ENCODE measurements around the gene RNF223.
"Not testable (repeated sequence)": the region's sequence is repeated elsewhere in the genome, so short reads cannot be mapped to it uniquely, and the experiment has no call there.

RNF223 gene

DNA sequence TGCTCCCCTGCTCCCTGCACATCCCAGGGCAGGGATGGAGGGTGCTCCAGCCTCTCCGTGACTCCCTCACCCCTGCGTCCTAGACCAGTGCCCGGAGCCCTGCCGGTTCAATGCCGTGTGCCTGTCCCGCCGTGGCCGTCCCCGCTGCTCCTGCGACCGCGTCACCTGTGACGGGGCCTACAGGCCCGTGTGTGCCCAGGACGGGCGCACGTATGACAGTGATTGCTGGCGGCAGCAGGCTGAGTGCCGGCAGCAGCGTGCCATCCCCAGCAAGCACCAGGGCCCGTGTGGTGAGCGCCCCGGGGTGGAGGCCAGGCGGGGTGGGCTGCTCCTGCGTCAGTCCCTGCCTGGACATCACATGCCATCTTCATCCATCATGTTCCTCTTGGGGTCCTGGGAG, 32.2 kb downstream of the RNF223 start:
- no peak for DNase-seq

DNA sequence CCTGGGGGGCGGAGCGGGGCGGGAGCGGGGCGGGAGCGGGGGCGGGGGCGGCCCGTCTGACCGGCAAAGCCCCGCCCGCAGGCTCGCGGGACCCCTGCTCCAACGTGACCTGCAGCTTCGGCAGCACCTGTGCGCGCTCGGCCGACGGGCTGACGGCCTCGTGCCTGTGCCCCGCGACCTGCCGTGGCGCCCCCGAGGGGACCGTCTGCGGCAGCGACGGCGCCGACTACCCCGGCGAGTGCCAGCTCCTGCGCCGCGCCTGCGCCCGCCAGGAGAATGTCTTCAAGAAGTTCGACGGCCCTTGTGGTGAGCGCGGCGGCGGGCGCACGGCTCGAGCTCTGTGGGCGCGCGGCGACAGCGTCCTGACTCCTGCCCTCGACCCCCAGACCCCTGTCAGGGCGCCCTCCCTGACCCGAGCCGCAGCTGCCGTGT, 33.0 kb downstream of the RNF223 start:
- DNase-seq = no peak

DNA sequence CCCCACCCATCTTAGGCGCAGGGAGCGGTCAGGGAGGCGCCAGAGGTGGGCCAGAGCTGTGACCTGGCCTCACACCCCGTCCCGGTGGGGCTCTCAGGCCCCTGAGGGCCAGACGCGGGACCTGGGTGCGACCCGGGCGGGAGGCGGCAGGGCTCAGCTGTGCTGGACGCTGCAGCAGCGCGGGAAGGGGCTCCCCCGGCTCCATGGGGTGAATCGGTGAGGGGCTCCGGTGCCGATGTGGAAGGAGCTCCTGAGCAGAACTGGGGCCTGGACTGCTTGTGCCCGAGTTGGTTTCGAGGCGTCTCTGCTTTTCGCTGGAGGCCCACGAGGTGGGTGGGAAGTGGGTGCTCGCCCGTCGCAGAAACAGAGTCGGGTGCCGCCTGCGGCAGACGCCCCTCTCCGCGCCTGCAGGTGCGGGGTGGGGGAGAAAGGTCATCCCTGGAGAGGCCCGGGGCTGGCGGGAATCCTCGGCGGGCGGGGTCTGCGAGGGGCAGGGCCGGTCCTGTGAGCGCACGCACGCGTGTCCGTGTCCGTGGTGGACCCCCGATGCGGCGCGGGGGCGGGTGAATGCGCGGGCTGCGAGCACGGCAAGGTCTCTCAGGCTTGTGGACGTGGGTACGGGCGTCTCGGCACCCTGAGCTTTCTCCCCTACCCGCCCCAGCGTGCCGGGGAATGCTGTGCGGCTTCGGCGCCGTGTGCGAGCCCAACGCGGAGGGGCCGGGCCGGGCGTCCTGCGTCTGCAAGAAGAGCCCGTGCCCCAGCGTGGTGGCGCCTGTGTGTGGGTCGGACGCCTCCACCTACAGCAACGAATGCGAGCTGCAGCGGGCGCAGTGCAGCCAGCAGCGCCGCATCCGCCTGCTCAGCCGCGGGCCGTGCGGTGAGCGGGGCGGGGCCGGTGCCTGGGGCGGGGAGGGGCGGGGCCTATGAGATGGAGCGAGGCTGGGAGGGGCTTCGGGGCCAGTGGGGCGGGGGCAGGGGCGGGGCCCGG, 33.8 kb downstream of the RNF223 start:
- no peak for DNase-seq

DNA sequence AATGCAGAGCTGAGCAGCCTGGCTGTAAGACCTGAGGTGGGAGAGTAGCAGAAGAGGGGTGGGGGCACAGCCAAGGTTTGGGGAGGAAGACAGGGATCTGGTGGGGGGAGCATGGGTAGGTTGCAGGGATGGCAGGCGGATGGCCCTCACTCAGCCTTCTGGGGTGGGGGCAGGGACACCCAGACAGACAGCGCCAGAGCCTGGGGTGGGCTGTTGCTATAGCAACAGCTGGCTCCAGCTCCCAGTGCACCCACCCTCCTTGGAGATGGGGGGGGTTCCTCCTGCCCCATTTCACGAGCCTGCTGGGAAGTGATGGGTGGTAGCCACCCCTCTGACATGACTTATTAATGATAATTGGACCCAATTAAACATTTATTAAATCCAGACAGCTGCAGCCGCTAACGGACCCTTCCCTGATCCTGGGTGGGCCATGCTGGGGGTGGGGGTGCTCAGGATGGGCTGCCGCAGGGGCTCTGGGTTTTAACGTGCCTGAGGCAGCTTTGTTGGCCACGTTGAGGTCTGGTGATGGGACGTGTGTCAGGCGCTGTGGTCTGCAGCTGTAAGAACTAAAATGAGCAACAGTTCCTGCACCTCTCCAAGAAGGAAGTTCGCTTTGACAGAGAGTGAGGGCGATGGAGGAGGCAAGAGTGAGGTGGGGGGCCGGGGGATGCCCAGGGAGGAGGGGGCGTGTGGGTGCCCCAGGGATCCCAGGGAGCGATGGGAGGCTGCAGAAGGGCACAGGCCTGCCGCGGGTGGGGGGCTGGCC, 34.8 kb downstream of the RNF223 start:
- DNase-seq = no peak

DNA sequence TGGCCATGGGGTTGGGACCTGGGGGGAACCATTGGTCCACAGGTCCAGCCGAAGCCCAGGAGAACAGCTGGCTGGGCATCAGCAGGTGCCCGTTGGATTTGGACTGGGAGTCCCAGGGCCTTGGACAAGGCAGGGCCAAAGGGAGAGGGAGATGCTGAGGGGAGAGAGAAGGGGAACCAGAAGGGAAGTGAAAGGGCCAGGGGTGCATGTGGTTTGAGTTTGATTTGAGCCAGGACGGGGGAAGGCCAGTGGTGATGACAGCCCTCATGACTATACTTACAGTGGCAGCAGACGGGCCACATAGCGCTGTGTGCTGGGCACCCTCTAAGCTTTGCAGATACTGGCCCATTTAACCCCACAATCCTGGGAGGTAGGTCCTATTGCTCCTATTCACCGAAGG, 35.4 kb downstream of the RNF223 start:
- DNase-seq = peak; percentile 22

DNA sequence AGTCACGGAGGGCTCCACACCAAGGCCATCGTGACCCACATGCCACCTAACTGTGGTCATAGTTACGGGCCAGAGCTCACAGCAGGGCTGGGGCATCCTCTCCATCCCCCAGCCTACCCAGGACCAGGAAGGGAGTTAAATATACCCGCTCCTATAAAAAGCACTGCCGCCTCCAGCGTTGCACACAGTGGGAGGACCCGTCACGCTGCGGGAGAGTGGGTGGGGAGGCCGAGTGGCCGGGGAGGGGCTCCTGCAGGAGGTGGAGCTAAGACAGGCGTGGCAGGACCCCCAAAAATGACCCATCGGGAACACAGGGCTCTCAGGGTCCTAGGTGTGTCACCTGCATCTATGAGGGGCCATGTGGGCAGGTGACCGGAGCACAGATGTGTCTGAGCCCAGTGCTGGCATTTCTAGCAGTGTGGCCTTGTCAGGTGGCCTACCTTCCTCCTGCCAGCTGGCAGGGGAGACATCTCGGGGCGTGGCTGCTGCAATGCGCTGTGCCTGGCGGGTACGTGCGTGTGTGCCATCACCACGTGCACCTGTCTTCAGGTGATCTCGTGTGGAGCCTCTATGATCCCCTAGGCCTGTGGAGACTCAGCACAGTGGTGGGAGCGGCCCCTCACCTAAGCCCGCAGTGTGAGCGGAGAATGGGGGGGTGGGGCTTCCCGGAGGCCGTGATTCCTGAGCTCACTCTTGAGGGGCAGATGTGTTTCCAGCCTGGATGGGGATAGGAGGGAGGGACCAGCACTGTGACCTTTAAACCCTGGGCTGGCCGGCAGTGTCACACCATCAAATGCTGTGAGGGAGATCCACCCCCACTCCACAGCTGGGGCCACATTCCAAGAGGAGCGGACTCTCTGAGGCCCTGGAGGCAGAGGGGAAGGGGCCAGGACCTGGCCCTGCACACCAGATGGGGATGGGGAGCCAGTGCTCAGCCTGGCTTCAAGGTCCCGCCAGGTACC, 36.5 kb downstream of the RNF223 start:
- DNase-seq = no peak

DNA sequence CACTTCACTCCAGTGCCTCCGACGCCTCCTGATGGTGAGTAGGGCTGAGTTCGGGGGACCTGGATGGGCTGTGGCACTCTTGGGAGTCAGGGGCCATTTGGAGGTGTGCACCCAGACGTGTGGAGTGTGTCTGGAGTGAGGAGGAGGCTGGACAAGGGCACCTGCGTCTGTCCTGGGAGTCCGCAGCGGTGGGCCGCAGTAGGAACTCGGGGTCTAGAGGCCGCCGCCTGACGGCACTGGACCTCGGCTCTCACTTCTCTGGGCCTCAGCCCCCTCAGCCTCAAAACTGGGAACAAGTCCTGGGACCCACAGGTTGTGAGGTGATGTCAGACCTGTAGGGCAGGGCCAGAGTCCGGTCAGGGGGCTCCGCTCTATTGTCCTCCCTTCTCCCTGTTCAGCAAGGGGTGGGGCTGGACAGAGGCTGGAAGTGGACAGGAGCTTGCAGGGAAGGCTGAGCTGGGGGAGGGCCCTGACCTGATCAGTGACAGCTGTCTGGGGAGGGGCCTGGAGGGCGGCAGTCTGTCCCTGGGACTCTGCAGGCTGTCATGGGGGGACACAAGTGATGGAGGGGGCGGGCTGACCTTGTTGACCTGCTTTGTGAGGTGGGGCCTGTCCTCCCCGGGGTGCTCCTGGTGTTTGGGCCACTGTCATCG, 38.7 kb downstream of the RNF223 start:
- DNase-seq = no peak

DNA sequence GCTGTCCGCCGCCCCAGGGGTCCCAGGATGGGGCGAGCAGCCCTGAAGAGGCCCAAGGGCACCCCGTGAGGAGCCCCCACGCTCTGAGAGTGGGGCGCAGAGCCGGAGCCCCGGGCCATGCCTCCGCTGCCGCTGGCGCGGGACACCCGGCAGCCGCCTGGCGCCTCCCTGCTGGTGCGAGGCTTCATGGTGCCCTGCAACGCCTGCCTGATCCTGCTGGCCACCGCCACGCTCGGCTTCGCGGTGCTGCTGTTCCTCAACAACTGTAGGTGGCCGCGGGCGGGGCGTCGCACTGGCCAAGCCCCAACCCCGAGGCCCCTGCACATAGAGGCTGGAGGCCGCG, 39.7 kb downstream of the RNF223 start:
- no peak for DNase-seq

DNA sequence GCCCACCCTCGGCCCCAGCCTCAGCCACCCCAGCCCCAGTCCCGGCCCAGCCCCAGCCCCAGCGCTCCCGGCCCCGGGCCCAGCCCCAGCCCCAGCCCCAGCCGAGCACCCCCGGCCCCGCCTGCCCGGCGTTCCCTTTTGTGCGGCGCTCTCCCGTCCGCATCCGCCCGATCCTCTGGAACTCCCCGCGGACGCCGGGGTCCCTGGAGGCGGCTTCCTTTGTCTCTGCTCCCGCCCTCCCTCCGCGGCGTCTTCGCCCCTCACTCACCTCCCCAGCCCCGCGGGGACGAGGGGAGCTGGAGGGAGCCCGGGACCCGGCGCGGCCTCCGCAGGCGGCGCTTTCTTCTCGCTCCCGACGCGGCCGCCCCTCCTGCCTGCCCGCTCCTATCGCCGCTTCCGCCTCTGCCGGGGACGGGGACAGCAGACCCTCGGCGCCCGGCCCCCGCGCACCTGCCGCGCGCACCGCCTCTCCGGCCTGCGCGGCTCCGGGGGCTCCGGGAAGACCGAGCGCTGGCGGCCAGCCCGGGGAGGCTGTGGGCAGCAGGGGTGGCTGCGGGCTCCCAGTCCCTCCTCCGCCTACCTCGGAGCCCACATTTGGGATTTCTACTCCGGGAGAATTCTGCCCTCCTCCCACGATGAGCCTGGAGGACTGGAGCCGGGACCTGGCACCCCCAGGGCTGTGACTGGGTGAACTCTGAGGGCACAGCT, 40.2 kb downstream of the RNF223 start:
- DNase-seq = no peak

DNA sequence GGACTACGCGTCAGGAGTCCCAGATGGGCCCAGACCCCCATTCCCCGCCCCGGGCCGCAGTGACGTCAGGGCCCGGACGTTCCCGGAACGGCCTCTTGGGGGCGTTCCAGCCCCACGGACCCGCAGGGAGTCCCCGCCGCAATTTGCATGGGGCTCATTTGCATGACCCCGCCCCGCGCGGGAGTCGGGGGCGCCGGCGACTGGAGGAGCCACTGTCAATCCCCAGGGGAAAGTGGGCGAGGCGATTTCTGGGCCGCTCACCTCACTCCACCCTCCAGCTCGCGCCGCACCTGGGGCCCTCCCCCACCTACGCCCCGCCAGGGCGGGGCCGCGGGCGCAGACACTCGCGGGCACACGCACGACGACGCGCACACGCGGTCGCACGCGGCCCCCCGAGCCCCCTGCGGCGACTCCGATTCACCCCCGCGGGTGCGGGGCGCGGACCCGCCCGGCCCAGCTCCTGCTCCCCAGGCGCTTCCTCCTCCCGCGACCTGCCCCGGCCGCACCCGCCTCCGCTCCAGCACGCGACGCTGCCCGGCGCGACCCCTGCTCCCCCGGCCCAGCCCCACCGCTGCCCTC, 41.0 kb downstream of the RNF223 start:
- peak; percentile 94 for DNase-seq

DNA sequence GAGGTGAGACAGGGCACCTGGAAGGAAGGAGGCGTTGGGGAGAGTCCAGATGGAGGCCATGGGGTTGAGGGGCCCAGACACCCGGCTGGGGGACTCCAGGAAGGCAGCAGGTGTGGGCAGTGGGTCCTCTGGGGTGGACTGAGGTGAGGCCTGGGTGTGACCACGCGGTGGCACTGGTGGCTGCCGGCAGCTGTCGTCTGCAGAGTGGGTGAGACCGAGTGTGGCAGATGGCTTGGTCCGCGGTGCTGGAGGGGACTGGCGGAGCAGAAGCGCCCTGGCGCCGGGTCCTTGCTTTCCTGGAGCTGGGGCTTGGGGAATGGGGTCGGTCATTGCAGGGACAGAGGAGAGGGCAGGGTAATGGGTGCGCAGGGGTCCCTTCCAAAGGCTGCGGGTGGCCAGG, 41.7 kb downstream of the RNF223 start:
- no peak for DNase-seq

DNA sequence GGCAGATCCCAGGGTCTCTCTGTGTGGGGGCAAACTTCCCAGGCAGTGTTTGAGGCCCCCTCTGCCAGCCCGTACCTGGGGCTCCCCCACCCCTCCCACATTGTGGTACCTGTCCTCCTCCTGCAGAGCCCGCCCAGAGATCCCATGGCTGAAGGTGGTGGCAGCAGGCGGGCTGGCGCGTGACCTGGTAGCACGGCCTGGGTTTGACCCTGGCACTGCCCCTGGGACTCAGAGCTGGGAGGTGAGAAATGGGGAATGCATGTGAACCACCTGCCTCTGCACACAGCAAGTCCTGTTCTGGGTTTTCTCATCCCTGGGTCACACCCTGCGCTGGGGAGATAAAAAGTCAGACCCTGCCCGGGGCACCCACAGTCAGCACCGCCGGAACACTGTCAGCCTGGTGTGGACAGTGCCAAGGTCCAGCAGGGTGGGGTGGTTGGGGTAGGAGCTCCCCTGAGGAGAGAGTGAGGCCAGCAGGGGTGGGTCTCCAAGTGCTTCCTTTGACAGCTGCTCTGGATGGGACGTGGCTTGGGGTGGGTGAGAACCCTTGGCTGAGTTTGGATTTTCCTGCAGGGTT, 42.4 kb downstream of the RNF223 start:
- no peak for DNase-seq

DNA sequence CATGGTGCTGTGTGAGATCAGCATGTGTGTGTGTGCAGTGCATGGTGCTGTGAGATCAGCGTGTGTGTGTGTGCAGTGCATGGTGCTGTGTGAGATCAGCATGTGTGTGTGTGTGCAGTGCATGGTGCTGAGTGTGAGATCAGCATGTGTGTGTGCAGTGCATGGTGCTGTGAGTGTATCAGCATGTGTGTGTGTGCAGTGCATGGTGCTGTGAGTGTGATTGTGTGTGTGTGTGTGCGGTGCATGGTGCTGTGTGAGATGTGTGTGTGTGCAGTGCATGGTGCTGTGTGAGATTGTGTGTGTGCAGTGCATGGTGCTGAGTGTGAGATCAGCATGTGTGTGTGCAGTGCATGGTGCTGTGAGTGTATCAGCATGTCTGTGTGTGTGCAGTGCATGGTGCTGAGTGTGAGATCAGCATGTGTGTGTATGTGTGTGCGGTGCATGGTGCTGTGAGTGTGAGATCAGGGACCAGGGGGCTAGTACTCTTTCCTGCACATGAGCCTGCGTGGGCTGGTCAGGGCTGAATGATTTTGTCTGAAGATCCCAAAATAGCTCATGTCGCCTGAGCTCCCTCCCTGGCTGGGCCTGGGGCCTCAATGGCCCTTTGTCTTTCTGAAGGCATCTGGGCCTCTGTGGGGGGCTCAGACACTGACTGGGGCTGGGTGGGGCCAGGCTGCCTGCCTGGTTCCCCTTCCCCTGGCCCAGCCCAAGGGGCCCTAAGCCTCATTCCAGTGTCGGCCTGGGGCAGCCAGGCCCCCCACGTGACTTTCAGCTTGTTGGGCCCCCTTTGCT, 43.0 kb downstream of the RNF223 start:
- not testable (repeated sequence) for DNase-seq

DNA sequence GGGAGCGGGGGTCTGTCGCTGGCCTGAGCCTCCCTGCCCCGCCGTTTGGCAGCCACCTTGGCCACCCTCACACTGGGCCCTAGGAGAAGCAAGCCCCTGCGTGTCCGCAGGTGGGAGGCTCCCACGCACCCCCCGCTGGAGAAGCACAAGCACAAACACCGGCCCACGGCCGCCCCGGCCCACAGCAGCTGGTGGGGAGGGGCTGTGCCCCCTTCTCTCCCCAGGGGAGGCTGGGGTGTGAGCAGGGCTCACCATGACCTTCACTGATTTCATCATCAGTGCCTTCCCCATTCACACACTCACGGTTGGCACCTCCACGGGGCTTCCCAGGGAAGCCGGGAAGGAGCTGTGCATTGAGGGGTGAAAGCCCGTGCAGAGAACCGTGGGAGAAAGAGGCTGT, 46.3 kb downstream of the RNF223 start:
- no peak for DNase-seq

DNA sequence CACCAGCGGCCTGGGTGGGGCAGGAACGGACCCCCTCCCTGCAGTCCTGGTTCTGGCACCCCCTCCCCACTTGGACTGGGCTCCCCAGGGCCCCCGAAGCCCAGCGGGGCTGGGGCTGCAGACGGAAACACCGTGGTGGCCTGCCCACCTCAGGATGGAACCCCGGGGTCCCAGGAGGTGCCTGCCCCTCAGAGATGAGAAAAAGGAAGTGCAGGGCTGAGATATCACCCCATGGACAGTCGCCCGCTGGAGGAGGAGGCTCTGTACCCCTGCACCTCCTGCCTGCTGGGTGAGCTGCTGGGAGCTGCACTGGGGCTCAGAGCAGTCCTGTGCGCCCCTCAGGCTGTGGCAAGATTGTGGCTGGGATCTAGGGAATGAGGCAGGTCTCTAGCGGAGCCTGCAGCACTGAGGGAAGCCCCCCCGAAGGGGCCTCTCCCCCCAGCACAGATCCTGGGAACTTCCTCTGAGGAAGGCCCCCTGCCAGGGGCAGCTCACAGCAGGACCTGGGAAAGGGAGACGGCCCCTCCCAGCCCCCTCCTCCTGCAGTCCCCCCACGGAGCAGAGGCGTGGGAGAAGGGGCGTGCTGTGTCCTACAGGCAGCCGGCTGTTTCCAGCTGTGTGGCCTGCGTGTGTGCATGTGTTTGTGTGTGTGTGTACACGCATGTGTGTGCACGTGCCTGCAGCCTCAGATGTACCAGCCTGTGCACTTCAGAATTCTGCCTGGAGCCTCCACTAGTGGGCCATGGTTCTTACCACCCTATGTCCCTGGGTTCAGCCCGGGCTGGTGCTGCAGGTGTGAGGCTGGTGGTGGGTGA, 47.3 kb downstream of the RNF223 start:
- DNase-seq = no peak

DNA sequence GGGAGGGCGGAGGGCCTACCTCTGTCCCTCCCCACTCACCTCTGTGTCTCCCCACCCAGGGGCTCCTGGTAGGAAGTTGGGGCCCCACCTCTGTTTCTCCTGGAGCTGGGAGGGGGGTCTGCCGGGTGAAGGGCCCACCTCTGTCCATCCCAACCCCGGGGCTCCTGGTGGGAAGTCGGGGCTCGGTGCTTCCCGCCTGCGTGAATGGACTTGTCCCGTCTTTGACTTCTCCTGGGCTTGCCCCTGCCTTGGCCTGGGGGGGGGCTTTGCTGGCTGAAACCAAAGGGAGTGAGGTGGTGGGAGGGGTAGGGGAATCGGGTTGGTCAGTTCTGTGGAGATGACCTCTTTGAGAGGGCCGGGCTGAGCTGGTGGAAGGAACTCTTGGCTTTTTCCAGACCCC, 48.4 kb downstream of the RNF223 start:
- DNase-seq = no peak

DNA sequence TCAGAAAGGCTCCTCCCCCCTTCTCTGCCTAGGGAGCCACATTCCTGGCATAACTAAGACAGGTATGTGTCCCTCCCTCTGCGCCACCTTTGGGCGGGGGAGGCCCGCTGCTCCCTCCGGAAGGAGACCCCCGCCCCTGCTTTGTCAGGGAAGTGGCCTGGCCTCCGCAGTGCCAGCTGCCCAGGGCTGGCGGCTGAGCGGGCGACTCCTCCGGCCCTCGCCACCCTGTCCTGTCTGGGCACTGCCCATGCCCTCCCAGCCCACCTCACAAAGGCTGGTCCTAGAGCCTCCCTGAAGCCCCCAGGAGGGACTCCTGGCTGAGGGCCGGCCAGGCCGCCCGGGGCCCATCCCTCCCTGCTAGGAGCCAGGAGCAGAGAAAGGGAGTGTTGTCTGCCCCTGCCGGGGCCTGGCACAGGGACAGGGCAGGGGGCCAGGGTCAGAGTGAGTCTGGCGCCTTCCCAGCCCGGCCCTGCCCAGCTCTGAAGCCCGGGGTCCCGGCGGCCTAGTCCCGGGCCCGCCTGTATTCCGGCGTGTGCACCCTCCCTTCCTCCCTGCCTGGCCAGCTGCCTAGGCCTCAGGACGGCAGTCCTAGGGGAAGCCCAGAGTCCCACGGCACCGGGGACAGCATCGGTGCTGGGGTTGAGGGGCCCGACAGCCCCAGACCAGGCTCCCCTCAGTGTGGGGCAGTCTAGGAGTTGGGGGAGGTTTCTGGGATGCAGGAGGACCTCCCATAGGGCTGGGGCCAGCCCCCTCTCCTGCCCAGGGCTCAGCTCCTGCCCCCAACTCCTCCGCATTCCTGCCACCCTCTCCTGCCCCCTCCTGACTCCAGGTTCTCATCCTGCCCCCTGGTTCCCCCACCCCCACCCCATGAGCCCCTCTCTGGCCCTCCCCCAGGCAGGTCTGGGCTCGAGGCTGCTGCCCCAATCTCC, 49.1 kb downstream of the RNF223 start:
- DNase-seq = no peak

DNA sequence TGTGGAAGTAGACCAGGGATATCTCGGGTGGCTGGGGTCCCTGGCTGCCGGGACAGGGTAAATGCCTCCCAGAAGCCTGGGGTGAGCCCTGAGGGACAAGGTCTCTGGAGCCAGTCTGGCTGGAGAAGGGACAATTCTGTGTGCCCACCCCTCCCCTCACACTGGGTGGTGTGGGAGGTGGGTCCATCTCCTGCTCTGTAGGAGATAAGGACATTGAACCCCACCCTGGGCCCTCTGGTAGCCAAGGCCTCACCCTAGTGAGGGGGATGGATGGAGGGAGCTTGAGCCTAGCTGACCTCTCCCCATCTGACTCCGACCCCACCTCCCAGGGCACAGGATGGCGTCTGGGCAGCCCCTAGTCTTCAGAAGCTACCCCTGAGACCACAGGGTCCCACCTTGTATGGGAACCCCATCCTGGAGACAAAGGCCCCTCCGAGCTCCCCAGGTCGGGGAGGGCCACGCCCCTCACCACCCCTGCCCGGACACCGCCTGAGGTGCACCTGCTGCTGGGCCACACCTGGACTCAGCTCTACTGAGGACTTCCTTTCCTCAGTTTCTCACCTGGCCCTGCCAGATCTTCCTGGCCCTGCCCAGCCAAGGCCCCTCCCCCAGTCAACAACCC, 49.8 kb downstream of the RNF223 start:
- no peak for DNase-seq
